Measurements from ENCODE around the gene HEATR3. TPM values are rescaled to one million over a fixed set of nuclear protein-coding genes. Genes with fewer than 3 reads are reported as not detected.

HEATR3 gene
- total and polyA plus RNA-seq, 12 donors: 5.3 to 35.3 (median 20.1) TPM

DNA sequence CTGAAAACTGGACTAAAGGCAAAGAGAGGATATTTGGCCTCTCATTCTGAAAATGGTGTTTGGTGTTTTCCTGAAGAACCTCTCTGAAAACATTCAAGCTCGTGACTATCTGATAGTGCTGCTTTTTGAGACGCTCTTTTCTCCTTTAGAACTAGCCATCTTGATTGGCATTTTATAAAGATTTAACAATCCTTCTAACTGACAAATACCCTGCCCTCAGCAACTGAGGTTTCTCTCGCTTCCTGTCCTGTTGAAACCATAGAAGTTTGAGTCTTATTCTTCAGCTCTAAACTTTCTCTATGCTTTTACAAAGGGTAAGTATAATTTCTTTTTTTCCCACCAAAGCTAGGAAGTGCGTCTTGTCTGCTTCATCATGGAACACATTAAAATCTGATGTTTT lies 27.5 kb upstream of the HEATR3 start:
- no peaks in the 10 kb centered on the region for H3K9me3 ChIP-seq (replicated peaks in 1 of 3)
- WGBS, 4 donors: 71 to 80% (median 74%) methylated on average over 4 of the region's 4 CpGs
- no peak for TF ChIP-seq POLR2A (IDR thresholded peaks at IDR 0.05)
- no peak for TF ChIP-seq CTCF (IDR thresholded peaks at IDR 0.05)
- peaks cover 8 to 21% of the 10 kb centered on the region in 2 donors for H3K4me1 ChIP-seq (replicated peaks in 1 of 2)
- peak overlapping the region; percentile 6 to 63 (median 60) for H3K27ac ChIP-seq
- DNase-seq: no peak
- intact Hi-C loops (cut with DNase I): no loop called here
- no peaks in the 10 kb centered on the region for H3K27me3 ChIP-seq
- peaks cover 0 to 23% of the 10 kb centered on the region in 2 donors for H3K36me3 ChIP-seq (replicated peaks in 1 of 2)
- H3K4me3 ChIP-seq: no peak overlapping the region

DNA sequence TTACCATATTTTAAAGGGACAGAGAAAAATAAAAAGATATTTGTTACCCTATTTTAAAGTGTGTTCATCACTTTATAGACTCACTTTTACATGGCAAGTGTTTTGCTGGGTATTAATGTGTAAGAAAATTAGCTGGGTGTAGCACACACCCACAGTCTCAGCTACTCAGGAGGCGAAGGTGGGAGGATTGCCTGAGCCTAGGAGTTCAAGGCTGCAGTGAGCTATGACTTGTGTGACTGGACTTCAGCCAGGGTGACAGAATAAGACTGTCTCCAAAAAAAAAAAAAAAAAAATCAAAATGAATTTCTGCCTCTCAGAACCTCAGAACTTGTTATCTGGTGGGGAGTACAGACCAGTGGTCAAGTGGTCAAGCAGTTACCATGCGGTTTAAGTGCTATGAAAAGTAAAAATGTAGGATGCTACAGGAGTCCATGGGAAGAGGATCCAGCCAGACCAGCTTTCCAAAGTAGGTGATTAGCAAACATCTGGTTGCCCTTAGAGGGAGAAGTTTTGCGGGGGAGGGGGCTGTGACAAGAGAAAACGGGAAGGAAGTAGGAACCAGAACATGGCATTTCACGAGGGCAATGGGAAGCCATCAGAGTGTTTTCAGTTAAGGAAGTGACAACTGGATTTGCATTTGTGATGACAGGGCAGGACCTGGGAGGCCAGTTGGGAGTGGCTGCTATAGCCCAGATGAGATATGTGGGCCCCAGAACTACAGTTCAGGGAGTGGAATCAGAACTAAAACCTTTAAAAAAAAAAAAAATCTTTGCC lies 26.8 kb upstream of the HEATR3 start:
- H3K4me3 ChIP-seq: no peak overlapping the region
- peaks cover 8 to 21% of the 10 kb centered on the region in 2 donors for H3K4me1 ChIP-seq (replicated peaks in 1 of 2)
- TF ChIP-seq POLR2A (IDR thresholded peaks at IDR 0.05): no peak
- TF ChIP-seq CTCF (IDR thresholded peaks at IDR 0.05): no peak
- H3K36me3 ChIP-seq (replicated peaks in 1 of 2): peaks cover 0 to 19% of the 10 kb centered on the region in 2 donors
- intact Hi-C loops (cut with DNase I): no loop called here
- no peaks in the 10 kb centered on the region for H3K27me3 ChIP-seq
- 35 to 43% (median 40%) methylated on average over 5 of the region's 5 CpGs for WGBS, 4 donors
- peak overlapping the region; percentile 6 to 60 (median 53) for H3K27ac ChIP-seq
- DNase-seq: peak; percentile 44 to 77 (median 56)
- H3K9me3 ChIP-seq (replicated peaks in 1 of 3): no peaks in the 10 kb centered on the region

DNA sequence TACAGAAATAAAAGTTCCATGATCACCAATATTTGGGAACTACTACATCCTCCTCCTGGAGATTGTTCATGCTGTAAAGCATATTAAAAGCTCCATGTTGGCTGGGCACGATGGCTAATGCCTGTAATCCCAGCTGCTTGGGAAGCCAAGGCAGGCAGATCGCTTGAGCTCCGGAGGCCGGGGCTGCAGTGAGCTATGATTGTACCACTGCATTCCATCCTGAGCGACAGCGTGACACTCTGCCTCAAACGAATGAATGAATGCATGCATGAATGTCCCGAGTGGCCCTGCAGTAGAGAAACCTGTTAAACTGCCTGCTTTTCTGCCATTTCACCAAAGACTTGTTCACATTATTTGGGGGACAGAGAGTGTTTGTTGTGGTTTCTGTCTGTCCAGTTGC lies 25.8 kb upstream of the HEATR3 start:
- no peak overlapping the region for H3K4me3 ChIP-seq
- peaks cover 0 to 8% of the 10 kb centered on the region in 2 donors for H3K36me3 ChIP-seq (replicated peaks in 1 of 2)
- H3K4me1 ChIP-seq (replicated peaks in 1 of 2): peaks cover 8 to 21% of the 10 kb centered on the region in 2 donors
- H3K9me3 ChIP-seq (replicated peaks in 1 of 3): no peaks in the 10 kb centered on the region
- 83 to 85% (median 85%) methylated on average over 8 of the region's 8 CpGs for WGBS, 4 donors
- no peak for TF ChIP-seq POLR2A (IDR thresholded peaks at IDR 0.05)
- TF ChIP-seq CTCF (IDR thresholded peaks at IDR 0.05): no peak
- intact Hi-C loops (cut with DNase I): no loop called here
- peak overlapping the region in 1 of 5 donors; percentile 20 for H3K27ac ChIP-seq
- no peak for DNase-seq
- no peaks in the 10 kb centered on the region for H3K27me3 ChIP-seq

GRCh38 chr16:50040710-50041109 lies 25.1 kb upstream of the HEATR3 start:
- TF ChIP-seq CTCF (IDR thresholded peaks at IDR 0.05) (no peak), POLR2A (IDR thresholded peaks at IDR 0.05) (no peak)
- Histone ChIP-seq H3K27ac (no peak overlapping the region), H3K9me3 (replicated peaks in 1 of 3) (no peaks in the 10 kb centered on the region), H3K27me3 (no peaks in the 10 kb centered on the region), H3K4me1 (replicated peaks in 1 of 2) (peaks cover 8 to 21% of the 10 kb centered on the region in 2 donors), H3K4me3 (no peak overlapping the region), H3K36me3 (replicated peaks in 1 of 2) (peaks cover 0 to 7% of the 10 kb centered on the region in 2 donors)
- 44 to 71% (median 54%) methylated on average over 1 of the region's 1 CpG for WGBS, 4 donors
- intact Hi-C loops (cut with DNase I): no loop called here
- DNase-seq: no peak

Data from adrenal gland (tissue), 12 donors.